Measurements from ENCODE around the gene AGPAT2.
"Not testable (repeated sequence)": the region's sequence is repeated elsewhere in the genome, so short reads cannot be mapped to it uniquely, and the experiment has no call there.

Gene AGPAT2

DNA sequence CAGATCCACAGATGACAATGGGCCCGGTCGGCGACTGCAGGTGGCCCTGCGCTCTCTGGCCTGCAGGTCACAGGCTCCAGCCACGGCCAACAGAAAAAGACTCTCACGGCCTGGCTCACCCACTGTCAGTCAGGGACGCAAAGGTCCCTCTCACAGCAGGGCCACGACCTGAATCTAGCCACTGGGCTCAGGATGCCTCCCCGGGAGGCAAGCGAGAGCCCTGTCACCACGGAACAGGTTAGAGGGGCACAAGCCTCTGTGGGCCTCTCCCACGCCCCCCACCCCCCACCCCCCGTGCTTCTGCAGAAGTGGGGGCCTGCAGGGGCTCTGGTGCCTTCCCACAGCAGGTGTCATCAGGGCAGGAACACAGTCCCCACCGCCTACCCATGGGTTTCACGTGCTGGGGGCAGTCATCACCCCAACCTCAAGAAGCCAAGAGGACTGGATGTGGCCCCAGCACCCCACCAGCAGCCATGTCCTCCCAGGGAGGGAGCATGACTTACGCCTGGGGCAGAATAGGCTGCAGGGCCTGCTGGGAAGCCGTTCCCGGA, 41.8 kb downstream of the AGPAT2 start:
- DNase-seq (ENCODE audit: low read depth in 2 of 2) = no peak

DNA sequence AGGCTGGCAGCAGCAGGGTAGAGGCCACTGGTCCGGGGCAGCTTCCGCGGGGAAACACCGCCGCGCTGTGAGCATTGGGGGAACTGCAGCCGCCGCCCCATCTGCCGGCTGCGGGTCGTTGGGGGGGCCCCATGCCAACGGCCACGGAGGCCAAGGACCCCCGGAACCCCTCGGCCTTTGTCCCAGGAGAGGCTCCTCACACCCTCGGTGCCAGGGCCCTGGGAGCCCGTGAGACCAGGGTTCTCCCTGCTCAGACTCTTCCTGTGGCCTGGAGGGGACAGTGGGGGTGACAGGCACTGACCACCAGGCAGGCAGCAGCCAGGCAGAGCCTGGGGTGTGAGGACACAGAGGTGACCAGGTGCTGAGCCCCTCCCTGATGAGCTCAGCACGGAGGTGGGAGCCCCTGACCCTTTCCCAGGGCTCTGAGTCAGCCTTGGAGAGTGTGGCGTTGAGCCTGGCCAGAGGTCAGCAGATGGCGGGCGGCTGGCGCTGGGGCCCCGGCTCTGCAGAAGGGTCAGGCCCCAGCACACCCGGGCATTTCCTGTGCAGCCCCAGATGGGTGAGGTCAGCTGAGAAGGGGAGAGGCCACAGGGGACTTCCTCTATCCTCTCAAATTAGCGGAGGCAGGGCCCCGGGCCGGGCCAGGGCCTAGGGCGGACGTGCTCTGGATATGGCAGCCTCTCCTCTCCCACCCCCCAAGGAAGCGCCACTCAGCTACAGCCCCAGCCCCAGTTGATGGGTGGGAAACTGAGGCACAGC, 42.5 kb downstream of the AGPAT2 start:
- DNase-seq (ENCODE audit: low read depth in 2 of 2) = no peak

DNA sequence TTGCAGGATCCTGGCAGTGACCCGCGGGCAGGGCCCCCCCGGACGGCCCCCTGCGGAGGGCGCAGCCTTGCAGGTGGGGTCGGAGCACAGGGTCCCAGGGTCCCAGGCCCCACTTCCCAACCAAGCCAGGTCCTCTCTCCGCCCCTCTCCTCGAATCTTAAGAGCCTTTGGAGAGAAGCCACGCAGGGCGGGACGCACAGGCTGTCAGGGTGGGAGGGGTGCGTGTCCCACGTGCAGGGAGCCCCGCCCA, 43.0 kb downstream of the AGPAT2 start:
- peak in 1 of 2 experiments; percentile 20 for DNase-seq (ENCODE audit: low read depth in 2 of 2)

DNA sequence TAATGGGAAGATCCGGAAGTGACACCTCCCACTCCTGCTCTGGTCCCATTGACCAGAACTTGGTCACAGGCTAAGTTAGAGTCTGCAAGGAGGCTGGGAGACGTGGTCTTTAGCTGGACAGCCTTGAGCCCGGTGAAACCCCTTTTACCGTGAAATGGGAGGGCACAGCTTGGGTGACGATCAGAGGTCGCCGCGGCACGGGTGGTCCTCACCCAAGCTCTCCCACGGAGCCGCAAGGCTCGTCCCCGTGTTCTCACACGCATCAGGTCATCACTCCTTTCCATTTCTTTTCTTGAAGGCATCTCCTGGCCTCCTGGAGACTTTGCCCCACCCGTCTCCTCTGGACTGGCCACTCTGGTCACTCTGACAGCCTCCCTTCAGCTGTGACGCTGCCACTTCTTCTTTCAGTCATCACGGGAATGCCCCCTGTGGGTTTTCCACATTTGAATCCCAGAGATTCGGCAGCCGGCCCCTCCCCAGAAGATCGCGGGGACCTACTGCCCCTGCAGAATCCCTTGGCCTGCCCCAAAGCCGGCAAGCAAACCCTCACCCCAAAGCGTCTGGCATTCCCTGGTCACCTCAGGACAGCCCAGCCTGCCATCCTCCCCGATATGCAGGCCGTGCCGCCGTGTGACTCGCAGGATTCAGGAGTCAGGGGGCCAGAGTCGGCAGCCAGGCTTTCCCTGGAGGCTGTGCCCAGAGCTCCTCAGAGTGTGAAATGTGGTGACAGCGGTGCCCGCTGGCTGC, 43.5 kb downstream of the AGPAT2 start:
- no peak for DNase-seq (ENCODE audit: low read depth in 2 of 2)

DNA sequence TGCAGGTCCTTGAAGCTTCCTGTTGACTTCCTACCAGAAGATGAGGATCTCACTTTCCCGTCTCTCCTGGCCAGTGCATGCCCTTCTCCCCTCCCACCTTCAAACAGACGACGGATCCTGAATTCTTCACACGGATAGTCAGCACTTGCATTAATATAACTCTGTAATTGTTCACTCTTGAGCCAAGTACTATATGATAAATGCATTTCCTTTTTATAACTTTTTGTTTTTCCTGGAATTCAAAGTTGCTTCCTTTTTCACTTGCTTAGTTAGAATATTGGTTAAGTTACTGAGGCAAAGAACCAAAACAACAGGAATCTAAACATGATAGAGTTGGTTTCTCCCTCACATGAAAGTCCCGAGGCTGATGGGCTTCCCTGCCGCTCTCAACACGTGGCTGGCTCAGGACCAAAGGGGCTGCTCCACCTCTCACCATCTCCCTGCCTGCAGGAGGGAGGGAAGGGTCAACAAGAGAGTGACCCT, 44.8 kb downstream of the AGPAT2 start:
- no peak for DNase-seq (ENCODE audit: low read depth in 2 of 2)

DNA sequence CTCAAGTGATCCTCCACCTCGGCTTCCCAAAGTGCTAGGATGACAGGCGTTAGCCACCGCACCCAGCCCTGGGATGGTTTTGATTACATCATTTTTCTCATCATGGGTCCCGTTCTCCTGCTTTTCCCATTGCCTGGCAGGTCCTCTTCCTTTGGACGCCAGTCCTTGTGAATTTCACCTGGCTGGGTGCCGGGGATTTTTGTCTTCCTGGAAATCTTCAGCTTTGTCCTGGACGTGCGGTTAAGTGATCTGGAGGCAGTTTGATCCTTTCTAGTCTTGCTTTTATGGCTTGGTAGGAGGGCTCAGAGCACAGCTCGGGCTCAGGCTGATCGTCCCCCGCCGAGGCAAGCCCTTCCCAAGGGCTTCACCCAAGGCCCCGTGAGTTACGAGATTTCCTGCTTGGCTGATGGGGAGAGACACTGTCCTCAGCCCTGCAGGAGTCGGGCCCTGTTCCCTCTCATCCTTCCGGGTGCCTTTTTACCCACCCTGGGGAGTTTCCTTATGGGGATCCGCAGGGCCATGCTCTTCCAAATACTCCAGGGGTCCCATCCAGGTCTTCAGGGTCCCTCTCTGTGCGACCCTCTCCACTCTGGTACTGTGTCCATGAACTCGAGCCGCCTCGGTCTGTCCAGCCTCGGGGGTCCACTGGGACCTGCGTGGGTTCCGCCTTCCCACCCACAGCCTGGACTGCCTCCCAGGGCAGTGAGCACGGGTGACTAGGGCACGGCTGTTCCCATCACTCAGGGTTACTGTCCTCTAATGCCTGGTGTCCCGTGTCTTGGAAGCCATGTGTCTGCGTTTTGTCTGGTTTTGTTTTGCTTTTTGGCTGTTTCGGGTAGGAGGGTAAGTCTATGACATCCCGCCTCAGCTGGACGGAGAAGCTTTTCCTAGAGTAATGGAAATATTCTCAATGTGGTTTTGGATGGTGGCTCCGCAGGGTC, 46.8 kb downstream of the AGPAT2 start:
- no peak for DNase-seq (ENCODE audit: low read depth in 2 of 2)

DNA sequence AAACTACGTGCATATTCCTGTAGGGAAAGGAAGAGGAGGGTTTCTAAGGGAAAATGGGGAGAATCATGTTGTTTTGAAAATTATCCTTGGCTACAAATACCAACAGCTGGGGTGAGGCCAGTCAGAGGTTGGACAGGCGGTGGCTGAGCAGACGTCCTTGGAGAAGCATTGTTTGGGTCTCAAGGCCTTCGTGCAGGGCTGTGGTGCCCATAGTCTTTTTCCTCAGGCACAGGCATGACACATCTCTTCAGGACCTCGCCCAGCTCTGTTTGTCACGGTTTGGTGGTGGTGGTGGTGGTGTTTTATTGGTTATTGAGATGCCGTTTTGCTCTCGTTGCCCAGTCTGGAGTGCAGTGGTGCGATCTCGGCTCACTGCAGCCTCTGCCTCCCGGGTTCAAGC, 52.4 kb downstream of the AGPAT2 start:
- DNase-seq (ENCODE audit: low read depth in 2 of 2) = no peak

DNA sequence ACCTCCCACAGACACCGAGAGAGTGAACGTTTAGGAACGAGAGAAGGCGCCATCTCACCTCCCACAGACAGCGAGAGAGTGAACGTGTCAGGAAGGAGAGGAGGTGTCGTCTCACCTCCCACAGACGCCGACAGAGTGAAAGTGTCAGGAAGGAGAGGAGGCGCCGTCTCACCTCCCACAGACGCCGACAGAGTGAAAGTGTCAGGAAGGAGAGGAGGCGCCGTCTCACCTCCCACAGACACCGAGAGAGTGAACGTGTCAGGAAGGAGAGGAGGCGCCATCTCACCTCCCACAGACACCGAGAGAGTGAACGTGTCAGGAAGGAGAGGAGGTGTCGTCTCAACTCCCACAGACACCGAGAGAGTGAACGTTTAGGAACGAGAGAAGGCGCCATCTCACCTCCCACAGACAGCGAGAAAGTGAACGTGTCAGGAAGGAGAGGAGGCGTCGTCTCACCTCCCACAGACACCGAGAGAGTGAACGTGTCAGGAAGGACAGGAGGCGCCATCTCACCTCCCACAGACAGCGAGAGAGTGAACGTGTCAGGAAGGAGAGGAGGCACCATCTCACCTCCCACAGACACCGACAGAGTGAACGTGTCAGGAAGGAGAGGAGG, 54.7 kb downstream of the AGPAT2 start:
- not testable (repeated sequence) for DNase-seq (ENCODE audit: low read depth in 2 of 2)

DNA sequence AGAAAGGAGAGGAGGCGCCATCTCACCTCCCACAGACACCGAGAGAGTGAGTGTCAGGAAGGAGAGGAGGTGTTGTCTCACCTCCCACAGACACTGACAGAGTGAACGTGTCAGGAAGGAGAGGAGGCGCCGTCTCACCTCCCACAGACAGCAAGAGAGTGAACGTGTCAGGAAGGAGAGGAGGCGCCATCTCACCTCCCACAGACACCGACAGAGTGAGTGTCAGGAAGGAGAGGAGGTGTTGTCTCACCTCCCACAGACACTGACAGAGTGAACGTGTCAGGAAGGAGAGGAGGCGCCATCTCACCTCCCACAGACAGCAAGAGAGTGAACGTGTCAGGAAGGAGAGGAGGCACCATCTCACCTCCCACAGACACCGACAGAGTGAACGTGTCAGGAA, 55.2 kb downstream of the AGPAT2 start:
- DNase-seq (ENCODE audit: low read depth in 2 of 2) = not testable (repeated sequence)

DNA sequence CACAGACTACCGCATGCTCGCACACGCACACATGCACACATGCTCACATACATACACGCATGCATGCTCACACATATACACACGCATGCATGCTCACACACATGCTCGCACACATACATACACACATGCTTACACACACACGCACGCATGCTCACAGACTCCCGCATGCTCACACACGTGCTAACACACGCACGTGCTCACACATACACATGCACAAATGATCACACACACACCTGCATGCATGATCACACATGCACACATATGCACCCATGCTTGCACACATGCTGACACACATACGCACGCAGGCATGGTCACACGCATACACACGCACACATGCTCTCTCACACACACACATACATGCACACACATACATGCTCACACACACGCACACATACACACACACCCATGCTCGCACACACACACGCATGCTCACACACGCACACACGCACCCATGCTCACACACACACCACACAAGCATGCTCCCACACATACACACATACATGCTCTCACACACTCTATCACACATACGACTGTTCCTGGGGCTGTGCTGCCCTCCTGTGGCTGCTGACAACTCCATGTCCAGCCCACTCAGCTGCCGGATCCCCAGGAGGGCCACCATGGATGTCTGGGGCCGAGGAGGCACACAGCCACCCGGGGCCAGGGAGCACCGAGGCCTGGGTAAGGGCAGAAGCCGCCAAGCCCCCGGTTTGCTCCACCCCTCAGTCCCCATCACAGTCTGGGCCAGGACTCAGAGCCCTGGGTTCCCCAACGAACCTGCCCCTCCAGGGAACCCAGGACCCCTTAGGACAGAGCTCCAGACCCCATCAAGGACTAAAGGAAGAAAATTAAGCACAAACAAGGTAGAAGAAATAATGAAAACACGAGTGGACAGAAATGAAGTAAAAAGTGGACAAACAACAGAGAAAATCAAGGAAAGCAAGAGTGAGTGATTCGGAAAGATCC, 55.9 kb downstream of the AGPAT2 start:
- DNase-seq (ENCODE audit: low read depth in 2 of 2) = peak; percentile 50

DNA sequence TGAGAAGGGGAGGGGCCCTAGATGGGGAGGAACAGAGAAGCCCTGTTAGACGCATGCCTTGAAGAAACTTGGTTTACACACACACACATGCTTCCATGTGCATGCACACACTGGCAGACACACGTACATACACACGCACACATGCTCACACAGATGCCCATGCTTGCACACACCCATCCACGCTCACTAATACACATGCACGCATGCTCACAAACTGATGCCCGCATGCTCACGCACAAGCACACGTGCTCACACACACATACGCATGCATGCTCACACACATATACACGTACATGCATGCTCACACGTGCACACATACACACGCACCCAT, 56.6 kb downstream of the AGPAT2 start:
- DNase-seq (ENCODE audit: low read depth in 2 of 2) = no peak

DNA sequence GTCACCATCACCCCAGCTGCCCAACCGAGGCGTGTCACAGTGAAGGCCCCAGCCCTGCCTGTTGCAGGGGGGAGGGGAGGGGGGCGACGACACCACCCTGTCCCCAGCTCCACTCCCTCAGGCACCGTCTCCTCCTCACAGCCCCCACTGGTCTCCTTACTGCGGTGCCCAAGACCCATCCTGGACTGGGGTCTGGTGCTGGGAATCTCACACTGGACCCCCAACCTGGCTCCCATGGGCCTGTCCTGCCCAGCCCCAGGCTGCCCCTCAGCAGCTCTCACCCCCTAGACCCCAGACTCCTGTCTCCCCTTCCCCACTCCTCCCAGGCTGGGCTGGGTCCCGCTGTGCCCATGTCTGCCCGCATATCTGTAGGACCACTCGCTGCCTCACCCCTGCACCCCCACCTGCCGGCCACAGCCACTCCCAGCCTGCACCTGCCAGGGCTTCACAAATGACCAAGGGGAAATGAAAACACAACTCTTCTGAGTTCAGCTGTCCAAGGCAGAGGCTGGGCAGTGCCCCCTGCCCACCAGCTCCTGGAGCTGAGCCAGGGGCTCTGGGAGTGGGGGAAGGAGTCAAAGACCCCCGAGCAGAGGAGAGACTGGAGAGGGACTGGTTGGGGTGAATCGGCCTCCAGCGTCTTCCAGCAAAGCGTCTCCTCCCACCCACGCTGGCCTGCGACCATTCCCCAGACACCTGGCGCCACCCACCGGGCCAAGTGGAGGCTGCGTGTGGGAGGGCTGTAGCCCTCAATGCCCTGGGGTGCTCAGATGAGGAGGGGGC, 57.2 kb downstream of the AGPAT2 start:
- DNase-seq (ENCODE audit: low read depth in 2 of 2) = no peak

DNA sequence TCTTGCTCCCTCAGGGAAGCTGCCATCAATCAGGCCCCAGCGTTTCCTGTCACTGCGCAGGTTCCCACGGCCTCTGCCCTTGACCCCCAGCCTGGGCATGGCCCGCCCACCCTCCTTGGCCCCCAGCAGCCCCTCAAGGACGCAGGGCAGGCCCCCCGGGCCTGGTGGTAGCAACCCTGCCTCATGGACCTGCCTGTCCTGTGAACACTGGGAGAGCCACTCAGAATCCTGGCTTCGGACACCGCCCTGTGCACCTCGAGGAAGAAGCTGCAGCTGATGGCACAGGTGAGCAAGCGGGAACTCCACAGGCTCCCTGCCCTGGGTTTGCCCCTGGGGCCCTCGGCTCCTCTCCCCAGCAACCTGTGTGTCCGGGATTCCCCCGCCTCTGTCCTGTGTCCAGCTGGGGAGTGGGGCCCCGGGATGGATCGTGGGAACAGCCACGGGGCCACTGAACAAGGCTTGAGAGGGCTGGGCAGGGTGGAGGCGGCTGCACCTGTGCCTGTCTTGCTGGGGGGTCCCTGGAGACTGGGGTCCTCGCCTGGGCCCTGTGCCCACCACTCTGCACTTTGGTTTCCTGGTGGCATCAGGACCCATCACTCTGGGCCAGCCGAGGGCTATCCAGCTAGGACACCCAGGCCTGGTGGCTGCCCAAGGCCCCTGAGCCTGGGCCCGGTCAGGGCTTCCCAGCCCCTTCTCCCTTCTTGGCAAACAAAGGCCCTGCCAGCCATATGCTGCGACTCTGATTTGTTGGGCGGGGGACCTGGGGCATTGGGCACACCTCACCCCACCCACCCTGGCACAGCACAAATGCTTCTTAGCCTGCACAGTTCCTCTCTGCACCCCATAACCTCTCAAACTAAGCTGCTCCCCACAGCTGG, 58.0 kb downstream of the AGPAT2 start:
- no peak for DNase-seq (ENCODE audit: low read depth in 2 of 2)

DNA sequence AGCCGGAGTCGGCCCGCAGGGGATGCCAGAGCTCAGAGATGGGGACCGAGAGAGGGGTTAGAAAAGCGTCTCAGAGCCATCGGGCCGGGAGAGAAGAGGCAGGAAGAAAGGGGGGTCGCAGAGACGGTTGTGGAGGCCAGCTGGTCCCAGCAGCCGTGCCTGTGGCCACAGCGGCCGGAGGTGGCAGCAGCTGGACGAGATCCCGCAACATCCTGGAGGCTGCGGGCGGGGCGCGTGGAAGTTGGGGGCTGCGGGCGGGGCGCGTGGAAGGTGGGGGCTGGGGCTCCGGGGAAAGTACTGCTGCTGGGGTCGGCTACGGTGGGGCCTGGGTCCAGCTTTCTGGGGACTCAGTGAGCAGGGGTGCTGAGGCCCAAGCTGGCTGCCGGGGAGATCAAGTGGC, 59.0 kb downstream of the AGPAT2 start:
- no peak for DNase-seq (ENCODE audit: low read depth in 2 of 2)

DNA sequence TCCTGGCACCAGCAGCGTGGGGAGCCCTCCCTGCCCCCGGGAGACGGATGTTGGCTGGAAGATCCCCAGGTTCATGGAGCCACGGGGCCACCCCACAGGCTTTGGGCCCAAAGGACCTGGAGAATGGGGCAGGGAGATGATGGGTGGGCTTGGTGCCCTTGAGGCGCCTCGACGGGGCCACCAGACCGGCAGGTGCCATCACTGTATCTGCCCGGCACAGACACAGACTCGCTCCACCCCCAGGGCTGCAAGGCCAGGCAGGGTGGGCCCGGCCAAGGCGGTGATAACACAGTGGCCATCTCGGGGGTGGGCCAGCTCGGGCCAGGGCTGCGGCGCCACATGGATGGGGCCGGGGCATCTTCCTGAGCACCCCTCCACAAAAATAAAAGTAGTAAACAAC, 59.6 kb downstream of the AGPAT2 start:
- no peak for DNase-seq (ENCODE audit: low read depth in 2 of 2)

DNA sequence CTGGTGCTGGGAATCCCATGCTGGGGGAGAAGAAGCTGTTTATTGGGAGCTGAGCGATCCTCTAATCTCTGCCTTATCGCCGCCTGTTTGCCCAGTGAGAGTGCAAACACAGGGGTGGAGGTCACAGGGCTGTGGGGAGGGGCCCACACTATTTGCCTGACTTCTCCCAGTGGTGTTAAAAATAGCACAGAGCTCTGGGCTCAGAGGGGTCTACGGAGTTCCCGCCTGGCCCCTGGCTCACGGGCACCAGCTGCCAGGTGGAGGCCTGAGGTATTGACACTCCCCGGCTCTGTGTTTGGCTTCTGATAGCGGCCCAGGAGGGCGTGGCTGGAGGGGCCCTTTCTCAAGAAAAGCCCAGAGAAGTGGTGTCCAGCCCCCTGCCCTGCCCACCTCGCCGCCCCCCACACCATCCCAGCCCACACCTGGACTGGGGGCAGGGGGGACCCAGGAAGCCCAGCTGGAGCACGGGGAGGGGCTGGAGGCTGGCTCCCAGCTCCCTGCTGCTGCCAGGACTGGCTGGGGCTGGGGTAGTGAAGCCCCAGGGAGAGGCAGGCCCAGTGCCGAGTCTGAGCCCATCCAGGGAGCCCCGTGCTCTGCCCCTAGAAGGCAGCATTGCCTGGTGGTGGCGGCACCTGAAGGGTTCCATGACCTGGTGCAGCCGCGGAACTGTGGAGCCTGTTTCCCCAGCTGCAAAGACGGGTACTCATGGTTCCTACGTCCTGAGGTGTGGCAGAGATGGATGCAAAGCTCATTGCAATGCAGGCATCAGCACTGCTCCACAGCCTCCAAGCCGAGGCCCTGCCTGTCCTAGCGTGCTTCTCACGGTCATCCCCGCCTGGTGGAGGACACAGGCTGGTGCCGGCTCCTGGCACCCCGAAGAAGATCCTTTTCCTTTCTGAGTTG, 60.3 kb downstream of the AGPAT2 start:
- DNase-seq (ENCODE audit: low read depth in 2 of 2) = no peak

DNA sequence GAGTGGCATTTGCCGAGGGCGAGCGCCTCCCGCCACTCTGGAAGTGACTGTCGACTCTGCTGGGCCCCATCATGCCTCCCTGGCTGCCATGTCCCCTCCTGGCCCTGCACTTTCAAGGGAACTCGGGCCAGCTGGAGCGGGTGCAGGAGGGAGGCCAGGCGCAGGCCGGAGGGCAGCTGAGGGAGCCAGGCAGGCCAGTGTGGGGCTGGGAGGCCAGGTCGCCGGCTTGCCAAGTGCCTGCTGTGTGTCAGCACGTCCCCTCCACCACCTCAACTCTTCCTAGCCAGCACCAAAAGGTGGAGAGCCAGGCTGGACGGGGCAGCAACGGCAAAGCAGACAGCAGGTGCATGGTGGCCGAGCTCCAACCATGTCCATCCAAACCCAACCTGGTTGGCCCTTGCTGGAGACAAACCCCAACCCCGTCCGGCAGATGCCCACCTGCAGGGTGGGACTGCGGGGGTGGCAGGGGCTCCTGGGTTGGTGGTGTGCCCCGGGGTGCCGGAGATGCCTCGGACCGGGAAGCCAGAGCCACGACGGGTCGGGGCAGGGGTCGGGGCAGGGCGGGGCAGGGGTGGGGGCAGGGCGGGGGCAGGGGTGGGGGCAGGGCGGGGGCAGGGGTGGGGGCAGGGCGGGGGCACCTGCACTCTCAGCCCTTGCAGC, 61.1 kb downstream of the AGPAT2 start:
- no peak for DNase-seq (ENCODE audit: low read depth in 2 of 2)

Measured in fibroblast of skin of left quadriceps (primary cell).